Activated CD4-positive, CD25-positive, alpha-beta regulatory T cell treated with anti-CD3 and anti-CD28 coated beads, Interleukin-2, amount 50 U/mL, for 24 hours (primary cell): ENCODE data around the gene UBE2N.
A peak's percentile ranks its signal among the peaks of the same experiment; 100 is the strongest.
"Not testable (repeated sequence)": the region's sequence is repeated elsewhere in the genome, so short reads cannot be mapped to it uniquely, and the experiment has no call there.

ENCODE experiments used
- ATAC-seq, 2 donors: fragments of 150-1000 bp; cut with Tn5 transposase; one replicate each; pipeline ENCODE4 v1.10.0; 2021; ENCODE audit warnings: mild to moderate bottlenecking in 1 of 2, moderate library complexity in 1 of 2

The UBE2N gene

DNA sequence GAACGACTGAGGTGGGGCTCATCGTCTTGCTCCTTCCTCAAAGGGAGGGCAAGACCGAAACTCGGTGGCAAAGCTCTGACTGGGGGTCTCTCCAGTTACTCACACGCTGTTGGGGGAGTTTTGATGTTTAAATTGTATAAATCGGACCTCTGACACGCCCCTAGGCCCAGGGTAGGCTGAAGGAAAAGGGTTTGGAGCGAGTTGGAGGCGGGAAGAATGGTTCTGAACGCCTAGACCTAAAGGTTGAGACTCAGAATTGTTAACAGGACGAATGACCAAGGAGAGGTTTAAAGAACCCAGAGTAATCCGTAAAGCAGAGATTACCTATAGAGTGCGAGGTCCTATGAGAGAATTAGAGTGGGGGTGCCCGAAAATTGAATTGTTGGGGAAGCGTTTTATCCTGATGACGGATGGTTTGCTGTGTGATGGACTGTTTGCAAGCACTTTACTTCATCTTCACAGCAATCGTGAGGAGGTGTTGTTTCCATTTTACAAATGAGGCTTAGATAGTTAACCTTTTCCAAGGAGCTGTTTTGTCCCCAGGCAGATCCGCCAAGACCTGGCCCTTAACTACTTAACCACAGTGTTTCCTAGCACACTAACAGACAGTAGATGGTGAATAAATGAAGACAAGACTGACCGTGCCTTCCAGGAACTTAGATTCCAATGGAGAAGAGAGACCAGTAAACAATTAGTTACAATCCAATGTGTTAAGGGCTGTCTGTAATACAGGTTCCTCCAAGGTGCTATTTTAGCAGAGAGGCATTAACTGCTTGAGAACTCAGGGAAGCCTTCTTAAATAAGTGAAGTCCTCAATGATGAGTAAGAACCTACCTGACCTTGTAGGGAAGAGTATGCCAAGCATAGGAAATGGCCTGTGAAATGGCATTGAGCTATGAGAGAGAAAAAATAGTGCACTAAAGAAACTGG is 929 bp upstream of the UBE2N start:
- no peak for ATAC-seq

DNA sequence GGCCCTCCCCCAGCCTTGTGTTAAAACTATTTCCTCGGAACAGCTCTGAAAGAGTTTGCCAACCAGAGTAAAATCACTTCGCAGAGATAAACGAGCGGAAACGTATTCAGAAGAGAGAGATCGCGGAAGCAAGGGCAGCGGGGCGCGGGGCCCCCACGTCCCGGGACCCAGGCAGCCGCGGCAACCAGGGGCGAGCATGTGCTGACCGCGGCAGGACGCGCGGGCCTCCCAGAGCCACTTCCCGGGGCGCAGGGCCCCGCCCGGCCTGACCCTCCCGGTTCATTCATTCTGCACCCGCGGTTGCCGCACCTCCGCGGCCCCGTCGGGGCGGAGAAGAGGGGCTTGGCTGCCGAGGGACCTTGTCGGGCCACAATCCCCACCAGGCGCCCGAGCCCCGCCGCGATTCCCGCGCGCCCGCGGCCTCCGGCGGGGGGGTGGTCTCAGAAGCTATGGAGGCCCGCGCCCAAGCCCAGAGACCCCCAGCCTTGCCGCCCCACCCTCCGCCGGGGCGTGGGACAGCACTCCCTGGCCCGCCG is 598 bp downstream of the UBE2N start:
- no peak for ATAC-seq

DNA sequence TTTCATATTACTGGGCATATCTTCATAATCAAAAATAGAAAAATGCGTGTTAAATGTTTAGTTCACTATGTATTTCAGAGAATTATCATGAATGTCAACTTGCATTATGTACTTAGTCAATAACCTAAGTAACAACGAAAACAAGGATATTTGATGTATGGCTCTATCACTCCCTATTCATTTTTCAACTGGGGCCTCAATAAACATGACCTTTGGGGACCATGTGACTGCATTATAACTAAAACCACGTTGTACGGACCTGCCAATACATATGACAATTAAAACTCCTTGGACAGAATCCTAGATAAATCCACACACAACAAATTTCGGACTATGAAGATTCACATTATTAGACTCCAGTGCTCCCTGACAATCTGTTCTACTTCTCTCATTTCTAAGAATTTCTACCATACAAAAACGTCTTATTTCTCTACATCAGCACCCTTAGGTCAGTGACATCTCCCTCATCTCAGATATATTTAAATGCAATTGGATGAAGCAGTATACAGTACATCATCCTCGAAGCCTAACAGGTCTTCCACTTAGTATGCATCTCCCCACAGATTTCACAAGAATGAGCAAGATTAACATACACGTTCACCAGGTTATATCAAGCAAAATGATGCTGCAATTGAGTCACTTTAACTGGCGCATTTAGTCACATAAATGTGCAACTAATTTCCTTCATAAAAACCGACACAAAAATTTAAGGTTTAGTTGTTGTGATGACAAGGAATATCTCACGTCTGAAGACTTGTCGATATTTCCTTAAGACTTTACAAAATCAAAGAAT is 1.5 kb downstream of the UBE2N start:
- peak in 1 of 2 donors; percentile 5 for ATAC-seq

DNA sequence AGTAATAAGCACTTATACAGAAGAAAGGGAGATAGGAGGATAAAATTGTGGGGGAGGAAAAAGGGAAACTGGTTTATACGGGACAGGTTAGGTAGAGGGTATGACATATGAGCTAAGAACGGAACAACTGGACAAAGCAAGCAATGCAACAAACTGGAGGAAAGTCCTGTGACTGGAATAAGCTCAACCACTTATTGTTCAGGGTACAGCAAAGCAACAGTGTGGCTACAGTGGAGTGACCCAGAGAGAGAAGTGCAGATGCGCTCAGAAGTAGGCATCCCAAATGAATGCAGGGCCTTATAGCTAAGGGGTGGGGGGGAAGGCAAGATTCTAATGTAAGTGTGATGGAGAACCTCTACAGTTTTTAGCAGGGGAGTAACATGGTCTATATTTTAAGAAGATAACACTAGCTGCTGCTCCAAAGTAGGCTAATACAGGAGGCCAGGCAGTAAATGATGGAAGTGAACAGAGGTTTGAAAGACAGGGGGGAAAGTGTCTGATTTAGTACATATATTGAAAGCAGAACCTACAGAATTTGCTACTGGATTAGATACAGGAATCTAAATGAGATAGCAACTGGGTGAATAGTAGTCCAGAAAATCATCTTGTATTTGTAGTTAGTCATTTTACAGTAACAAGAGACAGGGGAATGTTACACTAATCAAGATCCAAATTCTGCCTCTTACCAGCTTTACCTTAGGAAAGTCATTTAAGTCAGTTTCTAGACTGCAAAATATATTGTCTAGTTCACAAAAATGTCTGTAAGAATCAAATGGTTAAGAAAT is 3.3 kb downstream of the UBE2N start:
- ATAC-seq, result no peak

DNA sequence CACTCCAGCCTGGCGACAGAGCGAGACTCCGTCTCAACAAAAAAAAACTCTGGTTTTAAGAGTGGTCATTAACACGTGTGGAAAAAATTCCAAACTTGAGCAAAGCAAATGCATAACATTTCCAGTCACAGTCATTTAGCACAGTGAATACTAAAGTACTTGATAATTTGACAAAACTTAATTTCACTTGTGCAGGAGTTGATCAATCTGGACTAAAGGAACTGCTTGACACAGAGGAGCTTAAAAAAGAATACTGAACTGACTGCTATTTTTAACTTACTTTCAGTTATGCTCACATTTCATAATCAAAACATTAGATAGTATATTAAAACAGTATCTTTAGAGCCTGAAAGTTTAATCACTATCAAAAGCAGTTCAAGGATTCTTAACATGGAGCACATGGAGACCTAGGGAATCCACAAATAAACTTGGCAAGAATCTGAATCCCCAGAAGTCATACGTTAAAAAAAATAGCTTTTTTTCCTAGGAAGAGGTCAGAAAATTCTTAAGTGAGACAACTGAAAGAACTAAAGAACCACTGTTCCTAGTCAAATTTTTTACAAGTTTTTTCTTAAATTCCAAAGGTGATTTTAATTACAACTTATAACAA is 7.4 kb downstream of the UBE2N start:
- no peak for ATAC-seq

DNA sequence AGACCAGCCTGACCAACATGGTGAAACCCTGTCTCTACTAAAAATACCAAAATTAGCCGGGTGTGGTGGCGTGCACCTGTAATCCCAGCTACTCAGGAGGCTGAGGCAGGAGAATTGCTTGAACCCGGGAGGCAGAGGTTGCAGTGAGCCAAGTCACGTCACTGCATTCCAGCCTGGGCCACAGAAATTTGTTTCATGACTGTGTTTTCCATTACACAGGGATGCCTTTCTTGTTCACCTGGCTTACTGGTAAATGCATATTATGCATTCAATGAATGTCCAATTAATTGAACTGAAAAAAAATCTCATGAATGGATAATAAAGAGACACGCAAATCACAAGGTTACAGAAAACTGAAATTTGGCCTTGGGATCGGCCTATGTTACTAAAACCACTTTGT is 9.7 kb downstream of the UBE2N start:
- ATAC-seq, result not testable (repeated sequence)

DNA sequence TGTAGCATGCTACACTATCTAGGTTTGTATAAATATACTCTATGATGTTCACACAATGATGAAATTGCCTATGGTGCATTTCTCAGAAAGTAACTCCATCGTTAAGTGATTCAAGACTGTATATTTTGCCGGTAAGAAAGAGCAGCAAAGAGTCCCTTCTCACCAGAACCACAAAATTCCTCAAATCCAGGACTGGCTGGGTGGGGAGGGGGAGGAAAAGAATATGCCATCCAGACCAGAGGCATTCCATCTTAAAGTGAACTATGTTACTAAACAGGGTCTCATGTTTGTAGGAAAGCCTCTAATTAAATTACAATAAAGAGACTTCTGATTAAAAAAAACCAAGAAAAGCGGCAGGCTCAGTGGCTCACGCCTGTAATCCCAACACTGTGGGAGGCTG is 11.5 kb downstream of the UBE2N start:
- no peak for ATAC-seq

DNA sequence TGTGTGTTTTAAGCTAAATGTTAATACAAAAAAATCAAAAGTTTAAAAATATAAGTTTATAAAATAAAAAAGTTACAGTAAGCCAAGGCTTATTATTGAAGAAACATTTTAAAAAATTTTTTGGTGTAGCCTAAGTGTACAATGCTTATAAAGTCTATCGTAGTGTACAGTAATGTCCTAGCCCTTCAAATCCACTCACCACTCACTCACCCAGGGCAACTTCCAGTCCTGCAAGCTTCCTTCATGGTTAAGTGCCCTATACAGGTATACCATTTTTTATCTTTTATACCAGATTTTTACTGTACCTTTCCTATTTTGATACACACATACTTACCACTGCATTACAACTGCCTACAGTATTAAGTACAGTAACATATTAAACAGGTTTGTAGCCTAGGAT is 11.9 kb downstream of the UBE2N start:
- ATAC-seq, result no peak

DNA sequence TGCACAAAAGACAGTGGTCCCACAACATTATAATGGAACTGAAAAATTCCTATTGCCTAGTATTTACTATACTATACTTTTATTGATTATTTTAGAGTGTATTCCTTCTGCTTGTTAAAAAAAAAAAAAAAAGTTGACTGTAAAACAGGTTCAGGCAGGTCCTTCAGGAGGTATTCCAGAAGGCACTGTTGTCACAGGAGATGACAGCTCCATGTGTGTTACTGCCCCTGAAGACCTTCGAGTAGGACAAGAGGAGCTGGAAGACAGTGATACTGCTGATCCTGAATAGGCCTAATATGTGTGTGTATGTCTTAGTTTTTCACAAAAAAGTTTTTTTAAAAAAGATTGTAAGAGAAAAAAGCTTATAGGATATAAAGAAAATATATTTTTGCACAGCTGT is 12.3 kb downstream of the UBE2N start:
- no peak for ATAC-seq

DNA sequence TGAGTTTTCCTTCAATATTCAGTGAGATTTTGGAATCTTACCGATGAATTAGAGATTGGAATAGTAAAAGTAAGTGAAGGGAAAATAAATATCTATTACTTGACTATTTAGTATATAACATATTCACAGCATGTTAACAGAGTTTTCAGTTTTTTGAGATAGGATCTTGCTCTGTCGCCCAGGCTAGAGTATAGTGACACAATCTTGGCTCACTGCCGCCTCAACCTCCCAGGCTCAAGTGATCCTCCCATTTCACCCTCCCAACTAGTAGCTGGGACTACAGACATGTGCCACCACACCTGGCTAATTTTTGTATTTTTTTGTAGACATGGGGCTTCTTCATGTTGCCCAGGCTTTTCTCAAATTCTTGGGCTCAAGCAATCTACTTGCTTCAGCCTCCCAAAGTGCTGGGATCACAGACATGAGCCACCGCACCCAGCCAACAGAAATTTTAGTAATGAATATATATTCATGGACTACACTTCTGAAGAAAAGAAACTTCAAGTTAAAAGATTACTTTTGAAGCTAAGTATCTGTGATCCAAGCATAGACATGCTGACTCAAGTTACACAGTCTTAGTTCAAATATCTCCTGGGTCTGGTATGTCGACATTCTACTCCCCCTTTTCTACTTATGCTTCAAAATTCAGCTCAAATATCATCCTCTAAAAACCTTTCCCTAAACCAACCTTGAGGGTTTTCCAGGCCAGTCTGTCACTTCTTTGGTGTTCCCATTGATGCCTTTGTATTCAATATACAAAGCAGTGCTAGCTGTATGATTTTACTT is 13.8 kb downstream of the UBE2N start:
- peak in 1 of 2 donors; percentile 17 for ATAC-seq

DNA sequence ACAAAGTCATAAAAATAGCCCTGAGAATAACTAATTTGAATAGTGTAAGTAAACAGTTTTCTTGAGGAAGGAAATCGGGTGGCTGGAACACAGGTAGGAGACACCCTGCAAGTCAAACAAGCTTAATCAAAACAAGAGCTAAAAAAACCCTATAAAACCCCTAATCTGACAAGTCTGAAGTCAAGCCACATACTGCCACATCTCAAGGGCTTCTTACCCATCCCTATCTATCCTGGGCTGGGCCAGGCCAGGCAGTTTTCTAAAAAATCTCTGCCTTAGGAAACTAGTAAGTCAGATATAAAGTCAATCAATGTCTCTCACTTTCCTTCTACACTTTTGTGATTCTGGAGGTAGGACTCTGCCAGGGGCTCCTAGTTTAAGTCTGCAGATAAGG is 15.3 kb downstream of the UBE2N start:
- ATAC-seq, result peak in 1 of 2 donors; percentile 25

DNA sequence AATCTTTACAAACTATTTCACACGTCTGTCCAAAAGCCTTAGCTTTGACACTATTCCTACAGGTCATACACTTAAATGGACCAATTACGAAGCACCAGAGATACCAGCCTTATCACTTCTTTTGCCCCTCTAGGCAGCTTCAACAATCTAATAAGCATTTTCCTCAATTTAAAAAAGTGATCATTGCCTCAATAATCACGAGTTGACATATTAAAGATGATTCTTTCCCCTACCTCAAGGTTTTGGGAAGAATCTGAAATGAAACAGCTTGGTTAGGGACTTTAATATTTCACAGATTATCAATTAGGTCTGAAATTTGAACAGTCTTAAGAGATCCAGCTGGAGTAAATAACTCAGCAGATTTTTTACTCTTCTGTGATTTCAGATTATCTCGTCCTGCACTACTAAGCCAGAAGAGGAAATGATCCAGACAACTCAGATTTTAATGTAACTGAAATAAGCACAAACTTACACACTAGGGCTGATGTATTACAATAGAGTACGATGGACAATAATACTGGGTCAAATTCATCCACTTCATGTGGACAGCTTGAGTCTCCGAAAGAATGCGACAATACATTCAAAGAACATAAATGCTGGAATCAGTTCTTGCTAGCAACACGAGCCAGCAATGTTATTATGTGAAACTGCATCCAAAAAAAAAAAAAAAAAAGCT is 15.9 kb downstream of the UBE2N start:
- no peak for ATAC-seq

DNA sequence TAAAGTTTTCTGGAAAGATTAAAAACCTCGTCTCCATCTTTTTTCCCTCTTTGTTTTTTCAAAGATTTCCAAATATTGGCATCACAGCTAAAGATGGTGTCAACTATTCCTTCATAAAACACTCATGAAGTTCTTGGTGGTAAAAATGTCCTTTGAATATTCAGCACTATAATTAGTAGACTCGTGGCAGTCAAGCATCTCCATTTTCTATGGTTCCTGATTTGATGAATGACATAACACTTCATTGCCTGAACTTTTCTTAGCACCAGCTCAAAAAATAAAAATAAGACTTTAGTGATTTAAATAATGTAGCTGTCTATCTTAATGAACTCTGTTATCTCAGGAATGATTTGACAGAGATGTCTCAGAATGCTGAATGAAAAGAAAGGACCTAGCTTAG is 19.7 kb downstream of the UBE2N start:
- ATAC-seq, result no peak

DNA sequence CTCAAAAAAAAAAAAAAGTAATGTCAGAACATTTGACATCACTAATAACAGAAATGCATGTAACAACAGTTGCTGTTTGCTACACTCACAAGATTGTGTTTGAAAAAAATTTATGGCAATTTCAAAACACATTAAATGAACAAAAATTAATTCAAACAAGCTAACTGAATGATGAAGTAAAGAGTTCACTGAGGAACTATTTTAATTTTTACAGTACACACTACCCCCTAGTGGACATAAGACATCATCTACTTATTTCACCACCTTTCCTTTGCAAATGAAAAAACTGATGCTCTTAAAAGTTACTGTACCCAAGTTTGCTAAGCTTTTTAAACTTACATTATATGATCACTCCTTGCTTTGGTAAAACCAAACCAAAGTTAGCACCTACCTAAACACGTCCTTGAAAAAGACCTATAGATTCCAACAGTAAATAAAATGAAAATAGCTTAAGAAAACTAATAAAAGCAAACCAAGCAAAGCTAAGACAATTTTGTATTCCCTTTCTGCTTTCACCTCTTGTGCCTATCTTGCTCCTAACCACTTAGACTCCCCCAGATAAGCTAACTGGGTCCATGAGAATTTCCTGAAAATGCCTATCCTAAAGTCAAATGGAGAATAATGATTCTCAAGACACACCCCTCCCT is 22.2 kb downstream of the UBE2N start:
- ATAC-seq, result no peak

DNA sequence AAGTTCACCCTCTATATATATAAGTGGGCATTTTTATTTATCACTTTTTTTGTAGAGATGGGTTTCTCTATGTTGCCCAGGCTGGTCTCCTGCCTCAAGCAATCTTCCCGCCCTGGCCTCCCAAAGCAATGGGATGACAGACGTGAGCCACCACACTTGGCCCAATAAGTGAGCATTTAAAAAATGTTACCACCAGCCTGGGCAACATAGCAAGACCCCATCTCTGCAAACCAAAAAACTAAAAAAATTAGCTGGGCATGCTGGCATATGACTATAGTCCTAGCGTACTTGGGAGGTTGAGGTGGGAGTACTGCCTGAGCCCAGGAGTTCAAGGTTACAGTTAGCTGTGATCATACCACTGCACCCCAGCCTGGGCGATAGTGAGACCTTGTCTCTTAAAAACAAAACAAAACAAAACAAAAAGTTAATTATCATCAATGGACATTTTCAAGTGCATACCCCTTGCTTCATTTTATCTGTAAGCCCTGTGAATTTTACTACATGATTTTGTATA is 23.7 kb downstream of the UBE2N start:
- ATAC-seq, result no peak

DNA sequence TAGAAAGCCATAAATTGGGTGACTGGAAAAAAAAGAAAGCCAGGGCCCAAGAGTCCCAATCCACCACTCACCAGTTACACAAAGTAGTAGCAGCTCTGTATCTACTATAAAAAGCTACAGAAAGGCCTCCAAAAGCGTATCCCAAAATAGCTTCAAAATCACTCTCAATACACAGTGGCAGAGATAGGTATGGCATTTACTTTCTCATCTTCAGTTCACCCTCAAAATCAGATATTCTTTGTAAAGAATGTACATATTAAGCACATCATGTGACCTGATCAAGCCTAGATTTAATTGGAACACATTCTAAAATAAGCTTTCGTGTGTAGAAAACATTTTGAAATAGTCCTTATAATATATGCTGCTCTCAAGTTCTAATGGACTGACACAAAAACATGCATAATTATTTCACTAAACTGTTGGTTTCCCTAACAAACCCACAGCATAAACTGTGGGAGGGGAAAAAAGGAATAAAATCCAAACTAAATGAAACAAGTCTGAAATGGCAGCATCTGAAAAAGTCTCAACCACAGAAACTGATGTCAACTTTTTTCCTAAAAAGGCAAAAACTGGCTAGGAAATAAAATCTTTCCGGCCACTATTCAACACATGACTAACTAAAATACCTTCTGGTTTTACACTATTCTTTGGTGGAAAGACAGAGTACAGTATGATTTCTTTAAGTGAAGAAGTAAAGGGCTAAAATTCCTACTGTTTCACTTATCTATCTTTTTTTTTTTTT is 25.9 kb downstream of the UBE2N start:
- ATAC-seq, result peak in 1 of 2 donors; percentile 18

DNA sequence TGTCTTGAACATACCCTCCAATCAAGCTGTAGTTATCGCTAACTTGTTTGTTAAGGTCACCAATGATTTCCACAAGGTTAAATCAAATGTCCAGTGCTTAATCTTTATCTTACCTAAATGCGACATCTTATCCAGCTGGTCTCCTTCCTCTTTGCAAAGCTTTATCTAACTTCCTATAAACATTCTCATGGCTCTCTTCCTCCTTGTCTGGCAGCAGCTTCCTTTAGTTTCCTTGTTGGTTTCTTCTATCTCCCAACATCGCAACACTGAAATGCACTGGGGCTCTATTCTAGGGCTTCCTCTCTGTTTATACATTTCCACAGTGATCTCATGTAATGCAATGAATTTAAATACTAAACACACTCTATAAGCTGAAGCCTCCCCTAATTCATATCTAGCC is 28.7 kb downstream of the UBE2N start:
- no peak for ATAC-seq

DNA sequence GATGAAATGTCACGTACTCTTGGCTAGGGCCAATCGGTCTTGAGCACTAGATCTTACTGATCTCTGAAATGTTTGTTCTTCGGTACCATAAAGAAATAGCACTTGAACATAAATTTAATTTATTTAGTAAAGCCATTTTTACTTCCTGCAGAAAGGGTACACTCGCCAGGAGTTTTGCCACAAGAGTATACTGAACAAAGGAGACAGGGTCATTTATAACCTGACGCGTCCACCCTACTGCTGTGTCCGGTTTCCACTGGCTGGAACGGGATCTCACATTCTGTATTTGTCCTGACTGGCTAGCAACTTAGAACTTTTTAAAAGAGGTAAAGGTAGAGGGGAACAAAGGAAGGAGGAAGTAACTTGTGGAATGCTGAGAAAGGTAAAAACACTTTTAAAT is 29.4 kb downstream of the UBE2N start:
- not testable (repeated sequence) for ATAC-seq

DNA sequence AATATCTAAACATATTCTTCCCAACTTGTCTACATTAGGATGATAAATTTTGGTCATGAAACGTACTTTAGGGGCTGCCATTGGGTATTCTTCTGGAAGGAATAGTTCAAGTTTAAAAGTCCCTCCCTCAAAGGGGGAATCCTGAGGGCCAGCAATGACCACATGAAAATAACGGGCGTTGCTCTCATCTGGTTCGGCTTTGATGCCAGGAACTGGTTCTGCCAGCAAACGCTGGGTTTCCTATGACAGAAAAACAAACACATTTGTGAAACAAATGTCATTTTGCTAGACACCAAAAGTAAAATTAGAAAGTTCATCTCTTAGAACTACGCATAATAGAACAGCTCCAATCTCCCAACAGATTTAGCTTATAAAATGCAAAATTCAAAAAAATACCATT is 30.7 kb downstream of the UBE2N start:
- ATAC-seq, result not testable (repeated sequence)
